ENCODE results near the gene ZC3H8. TPM values are rescaled to one million over a fixed set of nuclear protein-coding genes. Genes with fewer than 3 reads are reported as not detected.

ZC3H8 gene
- total and polyA plus RNA-seq, 2 donors (not counting 1 experiment from before 2014, with no cell fraction given) = 5.5 to 26.0 TPM

GRCh38 chr2:112275887-112276773 is 21.3 kb upstream of the ZC3H8 start:
- Histone ChIP-seq H3K9ac (ENCODE audit: low read length) (peak overlapping the region; percentile 100), H3K4me3 (ENCODE audit: control extremely low read depth in 1 of 5, extremely low read depth in 1 of 5, insufficient read depth in 1 of 5, low read depth in 2 of 5, low read length in 4 of 5) (peak overlapping the region; percentile 81 to 99 (median 97)), H3K4me2 (replicated peaks; ENCODE audit: low read depth, low read length, poor library complexity, severe bottlenecking) (peak overlapping the region; percentile 86), H3K79me2 (ENCODE audit: control insufficient read depth, insufficient read depth, low read length) (peaks cover 7% of the 10 kb centered on the region), H3K9me3 (ENCODE audit: control extremely low read depth in 1 of 3, control insufficient read depth in 2 of 3, insufficient read depth in 1 of 3, low read length in 2 of 3) (no peaks in the 10 kb centered on the region), H2AFZ (ENCODE audit: insufficient read depth, low read depth, low read length, poor library complexity, severe bottlenecking) (peak overlapping the region; percentile 86), H3K27ac (ENCODE audit: low read length in 2 of 2) (peak overlapping the region; percentile 99 to 100), H3K4me1 (ENCODE audit: control insufficient read depth in 2 of 2, insufficient read depth in 2 of 2, low read length in 2 of 2) (peaks cover 4 to 10% of the 10 kb centered on the region in 2 donors), H3K36me3 (replicated peaks in 1 of 2; ENCODE audit: control extremely low read depth in 1 of 2, control insufficient read depth in 1 of 2, extremely low read depth in 1 of 2, insufficient read depth in 2 of 2, low read length in 1 of 2) (no peaks in the 10 kb centered on the region), H4K20me1 (ENCODE audit: control insufficient read depth, insufficient read depth, low read length, poor library complexity, severe bottlenecking) (no peaks in the 10 kb centered on the region), H3K27me3 (replicated peaks in 1 of 4; ENCODE audit: control extremely low read depth in 1 of 4, control insufficient read depth in 3 of 4, insufficient read depth in 4 of 4, low read length in 3 of 4) (no peaks in the 10 kb centered on the region)
- DNase-seq (peak; percentile 87), ATAC-seq (ENCODE audit: low read depth) (peak; percentile 54)
- H3K27me3 Mint-ChIP-seq = no peaks in the 10 kb centered on the region
- ChIA-PET CTCF (interaction anchor here (1.1 kb wide), 1 partner anchor 30 kb away, joined by 3 read pairs; no protein-coding TSS in a partner anchor), POLR2A (interaction anchor here (1.6 to 1.7 kb wide), 2 partner anchors 13 to 17 kb away, joined by 4 read pairs; no protein-coding TSS in a partner anchor)
- no peak for TF ChIP-seq CTCF (IDR thresholded peaks at IDR 0.05)
- no peak for TF ChIP-seq EZH2 (IDR thresholded peaks at IDR 0.05; ENCODE audit: borderline replicate concordance, insufficient read depth, low read depth, low read length, poor library complexity, severe bottlenecking)
- peak overlapping the region; percentile 96 for H3K4me3 Mint-ChIP-seq
- WGBS (ENCODE audit: insufficient coverage) = under 1% methylated on average over 61 of the region's 66 CpGs
- intact Hi-C loops (cut with micrococcal nuclease) = loop anchor here (1.0 to 5.0 kb wide), 8 partner anchors 21 to 1599 kb away; partner anchors contain the start of genes ANAPC1, BUB1, CHCHD5 and POLR1B
- H3K9me3 Mint-ChIP-seq (ENCODE audit: insufficient read depth) = no peaks in the 10 kb centered on the region
- peaks cover 20% of the 10 kb centered on the region for H3K4me1 Mint-ChIP-seq
- H3K27ac Mint-ChIP-seq = peak overlapping the region; percentile 100

All from B cell (primary cell).